Stomach (tissue), 9 donors: Measurements from ENCODE around the gene BET1L. TPM values are rescaled to one million over a fixed set of nuclear protein-coding genes. Genes with fewer than 3 reads are reported as not detected.

Experiments
- DNase-seq, 2 donors: peaks; one replicate each; pipeline versions ENCODE4 v3.0.0 to v3.0.0-alpha.2; 2013 to 2019
- H3K27ac ChIP-seq, 5 donors: fragments of 200-600 bp in 4 of 5; sonication (generic) in 4 of 5; one replicate each; pipeline ENCODE4 v1.5.1; 2013 to 2019; ENCODE audit warnings: mild to moderate bottlenecking in 1 of 5, moderate library complexity in 1 of 5
- H3K27me3 ChIP-seq, 3 donors: fragments of 200-600 bp; sonication (generic); one replicate each; pipeline ENCODE4 v1.5.1; 2017 to 2019; ENCODE audit warnings: mixed run types in 1 of 3
- H3K36me3 ChIP-seq, 4 donors: fragments of 200-600 bp; sonication (generic); 1 replicate in 3 of 4; 2 replicates in 1 of 4; pipeline ENCODE4 v1.5.1; 2016 to 2019
- H3K4me1 ChIP-seq, 4 donors: fragments of 200-600 bp; sonication (generic); one replicate each; pipeline ENCODE4 v1.5.1; 2016 to 2019
- H3K4me3 ChIP-seq, 4 donors: fragments of 200-600 bp; sonication (generic) in 3 of 4; one replicate each; pipeline ENCODE4 v1.5.1; 2016 to 2019; ENCODE audit warnings: mild to moderate bottlenecking in 1 of 4
- H3K9me3 ChIP-seq, 4 donors: fragments of 200-600 bp; sonication (generic); one replicate each; pipeline ENCODE4 v1.5.1; 2016 to 2019
- CTCF ChIP-seq, 7 experiments: fragments of 450-650 bp in 4 of 7; fragments of 200-600 bp in 3 of 7; sonication (generic) in 3 of 7; IDR thresholded peaks; one replicate each; pipeline ENCODE4 v1.5.1; 2016 to 2019; ENCODE audit warnings: antibody characterized with exemption in 7 of 7, control low read depth in 2 of 7, mild to moderate bottlenecking in 1 of 7
- EP300 ChIP-seq: sonication (generic); formaldehyde crosslinking; IDR thresholded peaks from one replicate; pipeline ENCODE4 v1.6.1; 2017; ENCODE audit warnings: antibody characterized with exemption
- POLR2A ChIP-seq, 4 donors: fragments of 450-650 bp; IDR thresholded peaks; one replicate each; pipeline ENCODE4 v1.6.1; 2016; ENCODE audit warnings: antibody characterized with exemption in 4 of 4, control low read depth in 2 of 4, mild to moderate bottlenecking in 1 of 4, moderate library complexity in 1 of 4
- POLR2AphosphoS5 ChIP-seq, 3 donors: sonication (generic); formaldehyde crosslinking; IDR thresholded peaks; one replicate each; pipeline ENCODE4 v1.6.1; 2016; ENCODE audit warnings: antibody characterized with exemption in 3 of 3
- WGBS, 5 donors: extraction: QIAGEN DNeasy Blood & Tissue Kit in 3 of 5; methylation state at CpG; one replicate each; pipeline versions ENCODE4 v1.1.5 to v1.1.7; 2013 to 2018; 5-methylcytosine and 5-hydroxymethylcytosine counted together
- intact Hi-C: fragments of 100-400 bp; cut with DNase I; formaldehyde crosslinking; loops from one replicate; pipeline ENCODE4 v1.15.1; 2023; ENCODE audit warnings: low total_unique reads
- polyA plus RNA-seq, 3 donors: library from polyadenylated mRNA; stranded (reverse); fragments of 200-250 nt; gene quantifications; one replicate each; pipeline ENCODE4 v1.2.3, GENCODE V29; 2013
- total RNA-seq, 5 donors: library from RNA; depleted of rRNA; stranded (reverse); fragments of >200 nt; gene quantifications; one replicate each; pipeline versions ENCODE4 v1.1.0 to v1.2.3, GENCODE V29; 2014 to 2016
- donor health status: healthy with polysubstance abuse.
- donor health status: Bipolar disorder and iron deficiency.
- donor health status: healthy.

The BET1L gene
- total and polyA plus RNA-seq, 8 donors, result 7.0 to 38.3 (median 26.6) TPM

GRCh38 chr11:211295-211694, 4.1 kb upstream of the BET1L start:
- WGBS, 5 donors, result 69 to 85% (median 79%) methylated on average over 5 of the region's 5 CpGs
- H3K27ac ChIP-seq, result peak overlapping the region in 1 of 5 donors; percentile 99

GRCh38 chr11:210803-211180, 3.6 kb upstream of the BET1L start:
- no peaks in the 10 kb centered on the region for H3K27me3 ChIP-seq
- H3K27ac ChIP-seq, result peak overlapping the region in 1 of 5 donors; percentile 99
- intact Hi-C loops, result no loop called here
- TF ChIP-seq CTCF (IDR thresholded peaks at IDR 0.05), result no peak
- no peak for TF ChIP-seq POLR2A (IDR thresholded peaks at IDR 0.05)
- TF ChIP-seq EP300, result no peak
- no peak for TF ChIP-seq POLR2AphosphoS5 (IDR thresholded peaks at IDR 0.05)
- no peaks in the 10 kb centered on the region for H3K9me3 ChIP-seq
- DNase-seq, result peak in 1 of 2 donors; percentile 17
- H3K36me3 ChIP-seq, result peaks cover 56 to 65% (median 63%) of the 10 kb centered on the region in 4 donors
- WGBS, 5 donors, result 87 to 95% (median 91%) methylated on average over 5 of the region's 5 CpGs
- peaks cover 25 to 42% (median 33%) of the 10 kb centered on the region in 4 donors for H3K4me1 ChIP-seq
- H3K4me3 ChIP-seq, result peak overlapping the region in 1 of 4 donors; percentile 90

More at GRCh38 chr11:211295-211694, 4.1 kb upstream of the BET1L start:
- no peak overlapping the region for H3K4me3 ChIP-seq
- intact Hi-C loops, result no loop called here
- no peaks in the 10 kb centered on the region for H3K27me3 ChIP-seq
- TF ChIP-seq CTCF (IDR thresholded peaks at IDR 0.05) (no peak), EP300 (no peak), POLR2AphosphoS5 (IDR thresholded peaks at IDR 0.05) (no peak), POLR2A (IDR thresholded peaks at IDR 0.05) (no peak)
- peaks cover 20 to 37% (median 28%) of the 10 kb centered on the region in 4 donors for H3K4me1 ChIP-seq
- DNase-seq, result peak in 1 of 2 donors; percentile 25
- H3K36me3 ChIP-seq, result peaks cover 56 to 70% (median 68%) of the 10 kb centered on the region in 4 donors
- no peaks in the 10 kb centered on the region for H3K9me3 ChIP-seq

- Histone ChIP-seq H3K4me1 (peaks cover 30 to 47% (median 39%) of the 10 kb centered on the region in 4 donors), H3K27me3 (no peaks in the 10 kb centered on the region), H3K27ac (peak overlapping the region in 3 of 5 donors; percentile 3 to 99 (median 99)), H3K4me3 (peak overlapping the region in 3 of 4 donors; percentile 90 to 100 (median 95)), H3K9me3 (no peaks in the 10 kb centered on the region), H3K36me3 (peaks cover 54 to 64% (median 62%) of the 10 kb centered on the region in 4 donors)
- TF ChIP-seq POLR2AphosphoS5 (IDR thresholded peaks at IDR 0.05) (no peak), POLR2A (IDR thresholded peaks at IDR 0.05) (no peak), CTCF (IDR thresholded peaks at IDR 0.05) (no peak), EP300 (no peak)
- 84 to 93% (median 87%) methylated on average over 9 of the region's 9 CpGs; no CpG with 5 or more reads in 1 of the 5 donors for WGBS, 5 donors
- peak; percentile 12 to 18 for DNase-seq
- intact Hi-C loops, result no loop called here
Measured at GRCh38 chr11:210122-210802, 3.1 kb upstream of the BET1L start.

- intact Hi-C loops, result no loop called here
- DNase-seq, result peak; percentile 24 to 25
- Histone ChIP-seq H3K9me3 (no peaks in the 10 kb centered on the region), H3K36me3 (peaks cover 47 to 64% (median 62%) of the 10 kb centered on the region in 4 donors), H3K4me1 (peaks cover 31 to 55% (median 46%) of the 10 kb centered on the region in 4 donors), H3K27me3 (no peaks in the 10 kb centered on the region), H3K27ac (peak overlapping the region; percentile 96 to 100 (median 99)), H3K4me3 (peak overlapping the region; percentile 82 to 100 (median 92))
- TF ChIP-seq CTCF (IDR thresholded peaks at IDR 0.05), result no peak
- no peak for TF ChIP-seq POLR2A (IDR thresholded peaks at IDR 0.05)
- TF ChIP-seq POLR2AphosphoS5 (IDR thresholded peaks at IDR 0.05), result no peak
- 47 to 57% (median 49%) methylated on average over 20 to 29 of the region's 29 CpGs for WGBS, 5 donors
Measured at GRCh38 chr11:209275-210121, 2.3 kb upstream of the BET1L start.
